Endothelial cell of umbilical vein (primary cell): ENCODE data around the gene AP3S1. TPM values are rescaled to one million over a fixed set of nuclear protein-coding genes. Genes with fewer than 3 reads are reported as not detected.

Experiments used
- BruUV-seq: library from RNA; stranded (reverse); fragments of 400-500 nt; replicated peaks from 2 replicates; lab custom pipeline; 2021; lab: Mats Ljungman, UMichigan
- CTCF ChIA-PET: fragments of 300-600, 350-600 bp; sonication (Branson Sonifier 250); formaldehyde crosslinking; loops from one replicate; lab custom pipeline; 2021; ENCODE audit warnings: antibody characterized with exemption, inconsistent platforms; lab: Charles Lee
- POLR2A ChIA-PET: fragments of 300-600, 350-600 bp; sonication (Branson Sonifier 250); formaldehyde crosslinking; loops from one replicate; lab custom pipeline; 2021; ENCODE audit warnings: antibody characterized with exemption, inconsistent platforms; lab: Charles Lee
- DNase-seq: peaks from one replicate; pipeline ENCODE4 v3.0.0-alpha.2; 2011; ENCODE audit warnings: low read depth, low spot score
- FAIRE-seq: peaks from 2 replicates; lab custom pipeline; 2011; peaks lifted over from hg19 to GRCh38; lab: Jason Lieb, UNC
- H2AFZ ChIP-seq: 2 replicates; pipeline ENCODE4 v1.6.0; 2012; ENCODE audit warnings: low read depth, low read length, control low read depth, inconsistent platforms
- H3K27ac ChIP-seq: 2 replicates; pipeline ENCODE4 v1.5.1; 2011; ENCODE audit warnings: low read depth, mild to moderate bottlenecking, control low read depth, low read length, moderate library complexity; ENCODE audit not compliant: insufficient read depth
- H3K27me3 ChIP-seq, 2 experiments: 2 replicates each; pipeline versions ENCODE4 v1.6.0 to v1.6.1; 2011; ENCODE audit warnings: low read length in 2 of 2, mixed read lengths in 1 of 2; ENCODE audit not compliant: control insufficient read depth in 2 of 2, insufficient read depth in 2 of 2
- H3K36me3 ChIP-seq, 2 experiments: 2 replicates in 1 of 2; 3 replicates in 1 of 2; pipeline ENCODE4 v1.5.1; 2011; ENCODE audit warnings: low read length in 2 of 2, mild to moderate bottlenecking in 1 of 2, moderate library complexity in 1 of 2; ENCODE audit not compliant: control insufficient read depth in 2 of 2, insufficient read depth in 2 of 2; ENCODE audit errors: extremely low read depth in 1 of 2
- H3K4me1 ChIP-seq: 3 replicates; pipeline ENCODE4 v1.5.1; 2011; ENCODE audit warnings: mild to moderate bottlenecking, low read length; ENCODE audit not compliant: control insufficient read depth, insufficient read depth; ENCODE audit errors: extremely low read depth
- H3K4me2 ChIP-seq: 2 replicates; pipeline ENCODE4 v1.6.1; 2011; ENCODE audit warnings: low read length, control low read depth, mixed read lengths; ENCODE audit not compliant: insufficient read depth
- H3K4me3 ChIP-seq, 3 experiments: fragments of 200-600 bp in 1 of 3; sonication (generic), shearing (Covaris generic) in 1 of 3; replicated peaks in 1 of 3; 2 replicates each; pipeline ENCODE4 v1.5.1; 2011 to 2016; ENCODE audit warnings: control low read depth in 3 of 3, low read length in 3 of 3, mild to moderate bottlenecking in 2 of 3, inconsistent platforms in 1 of 3, low read depth in 1 of 3, moderate library complexity in 1 of 3; ENCODE audit not compliant: insufficient read depth in 1 of 3
- H3K79me2 ChIP-seq: 2 replicates; pipeline ENCODE4 v1.6.0; 2012; ENCODE audit warnings: low read length, inconsistent platforms; ENCODE audit not compliant: control insufficient read depth, insufficient read depth
- H3K9ac ChIP-seq: replicated peaks from 2 replicates; pipeline ENCODE3; 2011; ENCODE audit warnings: low read length, control low read depth; ENCODE audit not compliant: insufficient read depth; ENCODE audit errors: extremely low read depth
- H3K9me1 ChIP-seq: replicated peaks from 3 replicates; pipeline ENCODE4 v1.6.0; 2011; ENCODE audit warnings: mild to moderate bottlenecking, low read length; ENCODE audit not compliant: control insufficient read depth, insufficient read depth; ENCODE audit errors: extremely low read depth
- H3K9me3 ChIP-seq: replicated peaks from 2 replicates; pipeline ENCODE4 v1.5.1; 2012; ENCODE audit warnings: low read length, inconsistent platforms; ENCODE audit not compliant: control insufficient read depth, insufficient read depth
- H4K20me1 ChIP-seq: replicated peaks from 2 replicates; pipeline ENCODE3; 2011; ENCODE audit warnings: mild to moderate bottlenecking, low read length; ENCODE audit not compliant: control insufficient read depth, insufficient read depth; ENCODE audit errors: extremely low read depth
- CTCF ChIP-seq, 2 donors: IDR thresholded peaks; 1 replicate in 1 of 2; 2 replicates in 1 of 2; pipeline ENCODE4 v1.5.1; 2011; ENCODE audit warnings: low read length in 2 of 2, mild to moderate bottlenecking in 2 of 2, moderate library complexity in 2 of 2, control low read depth in 1 of 2, inconsistent platforms in 1 of 2, low read depth in 1 of 2; ENCODE audit not compliant: insufficient read depth in 1 of 2; ENCODE audit errors: extremely low read depth in 1 of 2
- EZH2 ChIP-seq: IDR thresholded peaks from 2 replicates; pipeline ENCODE4 v1.6.1; 2012; ENCODE audit warnings: borderline replicate concordance, low read depth, mild to moderate bottlenecking, moderate library complexity, low read length, inconsistent platforms; ENCODE audit not compliant: severe bottlenecking
- FOS ChIP-seq: IDR thresholded peaks from 2 replicates; pipeline ENCODE4 v1.6.1; 2011; ENCODE audit warnings: mild to moderate bottlenecking, low read length, moderate library complexity, borderline replicate concordance; ENCODE audit not compliant: insufficient read depth
- GATA2 ChIP-seq: IDR thresholded peaks from 2 replicates; pipeline ENCODE4 v1.7.0; 2011; ENCODE audit warnings: low read depth, mild to moderate bottlenecking, moderate library complexity, mixed read lengths, low read length; ENCODE audit not compliant: insufficient read length, insufficient read depth
- JUN ChIP-seq: IDR thresholded peaks from 2 replicates; pipeline ENCODE4 v1.6.1; 2011; ENCODE audit warnings: borderline replicate concordance, low read depth; ENCODE audit not compliant: insufficient read length, insufficient read depth
- MAX ChIP-seq: IDR thresholded peaks from 2 replicates; pipeline ENCODE4 v1.6.1; 2011; ENCODE audit not compliant: insufficient read depth, insufficient read length
- MYC ChIP-seq: IDR thresholded peaks from one replicate; pipeline ENCODE4 v1.6.1; 2011; ENCODE audit warnings: mild to moderate bottlenecking, low read depth, low read length
- POLR2A ChIP-seq: IDR thresholded peaks from 2 replicates; pipeline ENCODE4 v1.6.1; 2012; ENCODE audit warnings: low read depth, mild to moderate bottlenecking, control low read depth, low read length
- POLR2AphosphoS5 ChIP-seq: IDR thresholded peaks from 2 replicates; pipeline ENCODE4 v1.6.1; 2012; ENCODE audit warnings: low read depth, mild to moderate bottlenecking, control low read depth, low read length, moderate library complexity; ENCODE audit not compliant: insufficient read depth
- dilution Hi-C: fragments of 300-500 bp; cut with MboI; formaldehyde crosslinking; loops from one replicate; pipeline ENCODE4 v1.15.0; 2019; ENCODE audit warnings: low sequenced_read_pairs; ENCODE audit not compliant: extremely low pct_ligation_motif_present
- intact Hi-C: fragments of 100-400 bp; cut with micrococcal nuclease; formaldehyde crosslinking; loops from one replicate; pipeline ENCODE4 v1.10.0; 2022
- polyA plus RNA-seq, 4 experiments: library from polyadenylated mRNA; depleted of rRNA in 3 of 4; stranded (reverse) in 3 of 4; unstranded in 1 of 4; fragments of >200 nt; gene quantifications; 2 replicates each; pipeline versions ENCODE4 v1.2.1 to v1.2.3, GENCODE V29; 2011 to 2012; ENCODE audit warnings: missing spikeins in 1 of 4
- total RNA-seq: library from RNA; stranded (reverse); gene quantifications from 2 replicates; pipeline ENCODE4 v1.2.3, GENCODE V29; 2021

Gene AP3S1
- total and polyA plus RNA-seq, 2 donors (not counting 3 experiments of a cell fraction or from before 2014, with no cell fraction given) = 26.5 to 85.7 TPM

DNA sequence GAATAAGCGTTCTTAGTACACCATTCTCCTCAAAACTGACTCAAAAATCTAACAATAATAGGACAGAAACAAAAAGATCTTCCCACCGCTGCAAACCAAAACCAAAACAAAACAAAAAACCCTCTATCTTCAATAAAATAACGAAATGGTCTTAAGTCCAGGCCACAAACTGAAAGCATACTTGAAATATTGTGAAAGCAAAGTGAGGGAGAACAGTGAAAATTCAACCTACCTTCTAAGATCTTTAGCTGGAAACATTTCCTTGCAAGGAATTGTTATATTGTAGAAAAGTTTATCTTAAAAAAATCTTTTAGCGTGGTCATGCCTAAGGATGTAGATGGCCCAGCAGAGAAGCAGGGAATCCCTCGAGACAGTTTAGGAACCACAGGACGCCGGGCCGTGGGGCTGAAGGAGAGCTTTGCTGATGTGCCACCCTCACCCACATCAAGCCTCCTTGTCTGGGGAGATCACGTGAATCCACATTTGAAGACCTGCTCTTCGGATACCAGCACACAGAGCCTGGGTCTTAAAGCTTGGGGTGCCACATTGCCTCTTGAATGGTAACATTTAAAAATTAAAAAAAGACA is 92.7 kb downstream of the AP3S1 start:
- TF ChIP-seq MAX = no peak
- no peak for TF ChIP-seq MYC
- no peak for TF ChIP-seq POLR2A
- TF ChIP-seq POLR2AphosphoS5 = no peak
- TF ChIP-seq EZH2 = no peak
- no peak for TF ChIP-seq JUN
- no peak for TF ChIP-seq GATA2
- no peak for TF ChIP-seq CTCF (IDR thresholded peaks at IDR 0.05; ENCODE audit: extremely low read depth in 1 of 2, insufficient read depth in 1 of 2, low read depth in 1 of 2, low read length in 2 of 2)
- TF ChIP-seq FOS = no peak
- Histone ChIP-seq H3K9me3 (no peaks in the 10 kb centered on the region), H3K4me1 (no peaks in the 10 kb centered on the region), H2AFZ (no peak overlapping the region), H3K4me3 (no peak overlapping the region), H3K79me2 (no peaks in the 10 kb centered on the region), H4K20me1 (no peaks in the 10 kb centered on the region), H3K9ac (no peak overlapping the region), H3K27me3 (no peaks in the 10 kb centered on the region), H3K27ac (no peak overlapping the region), H3K36me3 (no peaks in the 10 kb centered on the region), H3K4me2 (no peak overlapping the region), H3K9me1 (no peaks in the 10 kb centered on the region)
- dilution Hi-C loops (no loop called here), intact Hi-C loops (no loop called here)
- CTCF ChIA-PET = interaction anchor here (1.5 kb wide), 1 partner anchor 10 kb away, joined by 3 read pairs; no protein-coding TSS in a partner anchor
- POLR2A ChIA-PET = no interaction called here
- no peak for DNase-seq
- no TSS peak for BruUV-seq
- FAIRE-seq = no peak
